ENCODE measurements around the gene STX7.

- TF ChIP-seq CTCF (IDR thresholded peaks at IDR 0.05; ENCODE audit: extremely low read depth in 1 of 2, insufficient read depth in 1 of 2, low read depth in 1 of 2, low read length in 2 of 2) (no peak), FOS (IDR thresholded peaks at IDR 0.05; ENCODE audit: borderline replicate concordance, insufficient read depth, low read length) (no peak), EZH2 (IDR thresholded peaks at IDR 0.05; ENCODE audit: borderline replicate concordance, low read depth, low read length, severe bottlenecking) (no peak), POLR2A (IDR thresholded peaks at IDR 0.05; ENCODE audit: low read depth, low read length) (no peak), MAX (IDR thresholded peaks at IDR 0.05; ENCODE audit: insufficient read depth, insufficient read length) (no peak), POLR2AphosphoS5 (IDR thresholded peaks at IDR 0.05; ENCODE audit: insufficient read depth, low read depth, low read length) (no peak), MYC (IDR thresholded peaks at IDR 0.05; ENCODE audit: low read depth, low read length) (no peak), JUN (IDR thresholded peaks at IDR 0.05; ENCODE audit: borderline replicate concordance, insufficient read depth, insufficient read length, low read depth) (no peak), GATA2 (IDR thresholded peaks at IDR 0.05; ENCODE audit: insufficient read depth, insufficient read length, low read depth, low read length) (no peak)
Measured at GRCh38 chr6:132491881-132492280, 21.0 kb downstream of the STX7 start.

All from endothelial cell of umbilical vein (primary cell).